Type B pancreatic cell (in vitro differentiated cells): ENCODE data around the gene SOWAHA. TPM values are rescaled to one million over a fixed set of nuclear protein-coding genes. Genes with fewer than 3 reads are reported as not detected.

Source experiments
- DNase-seq: peaks from one replicate; pipeline ENCODE4 v3.0.0; 2021; ENCODE audit warnings: mixed read lengths; ENCODE audit not compliant: unreplicated experiment; ENCODE audit errors: extremely low spot score
- H3K27ac Mint-ChIP-seq: 2 replicates; pipeline ENCODE4 v1.8.0; 2021; ENCODE audit warnings: mild to moderate bottlenecking, mixed read lengths
- H3K27me3 Mint-ChIP-seq: 2 replicates; pipeline ENCODE4 v1.8.0; 2021; ENCODE audit warnings: mixed read lengths
- H3K36me3 Mint-ChIP-seq: 2 replicates; pipeline ENCODE4 v1.8.0; 2021; ENCODE audit warnings: mixed read lengths
- H3K4me1 Mint-ChIP-seq: one replicate; pipeline ENCODE4 v1.8.0; 2021; ENCODE audit warnings: mixed read lengths; ENCODE audit not compliant: unreplicated experiment
- H3K4me3 Mint-ChIP-seq: 2 replicates; pipeline ENCODE4 v1.8.0; 2021; ENCODE audit warnings: mild to moderate bottlenecking, mixed read lengths
- H3K9me3 Mint-ChIP-seq: 2 replicates; pipeline ENCODE4 v1.8.0; 2021; ENCODE audit warnings: mixed read lengths
- CTCF ChIP-seq: fragments of 200-600 bp; sonication (generic); conservative IDR thresholded peaks from 2 replicates; pipeline ENCODE4 v1.5.0; 2021; ENCODE audit warnings: antibody characterized with exemption, mild to moderate bottlenecking
- total RNA-seq: library from RNA; stranded (reverse); gene quantifications from 2 replicates; pipeline ENCODE4 v1.2.1, GENCODE V29; 2021; ENCODE audit warnings: low replicate concordance

The SOWAHA gene
- total RNA-seq, 1 donor from 2014 or later, result 2.5 TPM

- no peak for DNase-seq
- Mint-ChIP-seq H3K9me3 (no peaks in the 10 kb centered on the region), H3K4me1 (peaks cover 29% of the 10 kb centered on the region), H3K27me3 (peaks cover 21% of the 10 kb centered on the region), H3K36me3 (no peaks in the 10 kb centered on the region), H3K27ac (peak overlapping the region; percentile 75), H3K4me3 (peak overlapping the region; percentile 80)
- no peak for TF ChIP-seq CTCF
These were observed 37.6 kb upstream of the SOWAHA start for GRCh38 chr5:132775476-132775961.

- H3K27ac Mint-ChIP-seq, result peak overlapping the region; percentile 75
- TF ChIP-seq CTCF, result peak; percentile 53
- H3K9me3 Mint-ChIP-seq, result no peaks in the 10 kb centered on the region
- peaks cover 23% of the 10 kb centered on the region for H3K4me1 Mint-ChIP-seq
- H3K36me3 Mint-ChIP-seq, result no peaks in the 10 kb centered on the region
- no peak for DNase-seq
- peaks cover 26% of the 10 kb centered on the region for H3K27me3 Mint-ChIP-seq
- peak overlapping the region; percentile 80 for H3K4me3 Mint-ChIP-seq
These were observed 36.8 kb upstream of the SOWAHA start for GRCh38 chr5:132776131-132776937.

- H3K4me3 Mint-ChIP-seq, result no peak overlapping the region
- peaks cover 23% of the 10 kb centered on the region for H3K4me1 Mint-ChIP-seq
- no peak for DNase-seq
- no peak for TF ChIP-seq CTCF
- H3K9me3 Mint-ChIP-seq, result no peaks in the 10 kb centered on the region
- no peaks in the 10 kb centered on the region for H3K36me3 Mint-ChIP-seq
- H3K27me3 Mint-ChIP-seq, result peaks cover 31% of the 10 kb centered on the region
- no peak overlapping the region for H3K27ac Mint-ChIP-seq
These were observed 36.2 kb upstream of the SOWAHA start for GRCh38 chr5:132776938-132777208.

GRCh38 chr5:132777209-132778069 lies 35.7 kb upstream of the SOWAHA start, which contains the start of gene SEPTIN8:
Gene SEPTIN8 (minus strand): TSS chr5:132777239. CDS start chr5:132777137, 102 bp downstream.
- no peaks in the 10 kb centered on the region for H3K9me3 Mint-ChIP-seq
- no peak for DNase-seq
- H3K4me1 Mint-ChIP-seq, result peaks cover 19% of the 10 kb centered on the region
- TF ChIP-seq CTCF, result no peak
- peak within 1 kb of the TSS; percentile 85 for H3K4me3 Mint-ChIP-seq
- no peaks in the 10 kb centered on the region for H3K36me3 Mint-ChIP-seq
- H3K27me3 Mint-ChIP-seq, result peaks cover 33% of the 10 kb centered on the region
- H3K27ac Mint-ChIP-seq, result peak within 1 kb of the TSS; percentile 77

GRCh38 chr5:132778129-132778528 lies 35.0 kb upstream of the SOWAHA start:
- peak overlapping the region; percentile 85 for H3K4me3 Mint-ChIP-seq
- H3K36me3 Mint-ChIP-seq, result no peaks in the 10 kb centered on the region
- peak overlapping the region; percentile 77 for H3K27ac Mint-ChIP-seq
- H3K9me3 Mint-ChIP-seq, result no peaks in the 10 kb centered on the region
- peaks cover 33% of the 10 kb centered on the region for H3K27me3 Mint-ChIP-seq
- TF ChIP-seq CTCF, result no peak
- peaks cover 19% of the 10 kb centered on the region for H3K4me1 Mint-ChIP-seq
- DNase-seq, result no peak
